ENCODE results near the gene STAG3. TPM values are rescaled to one million over a fixed set of nuclear protein-coding genes. Genes with fewer than 3 reads are reported as not detected.

The STAG3 gene
- total and polyA plus RNA-seq, 2 of the 4 experiments (the other 2 are of a cell fraction) = 0.36 to 0.65 TPM

DNA sequence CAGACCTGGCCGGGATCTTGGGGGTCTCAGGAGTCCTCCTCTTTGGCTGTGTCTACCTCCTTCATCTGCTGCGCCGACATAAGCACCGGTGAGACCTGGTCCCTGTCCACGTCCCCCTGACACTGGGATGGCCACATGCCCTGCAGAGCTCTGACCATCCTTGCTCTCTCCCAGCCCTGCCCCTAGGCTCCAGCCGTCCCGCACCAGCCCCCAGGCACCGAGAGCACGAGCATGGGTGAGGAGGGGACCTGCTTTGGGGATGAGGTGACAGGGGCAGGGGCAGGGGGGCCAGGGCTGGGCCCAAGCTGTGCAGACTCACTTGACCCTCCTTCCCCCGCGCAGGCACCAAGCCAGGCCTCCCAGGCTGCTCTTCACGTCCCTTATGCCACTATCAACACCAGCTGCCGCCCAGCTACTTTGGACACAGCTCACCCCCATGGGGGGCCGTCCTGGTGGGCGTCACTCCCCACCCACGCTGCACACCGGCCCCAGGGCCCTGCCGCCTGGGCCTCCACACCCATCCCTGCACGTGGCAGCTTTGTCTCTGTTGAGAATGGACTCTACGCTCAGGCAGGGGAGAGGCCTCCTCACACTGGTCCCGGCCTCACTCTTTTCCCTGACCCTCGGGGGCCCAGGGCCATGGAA, 43.0 kb downstream of the STAG3 start:
- Histone ChIP-seq H3K9me1 (ENCODE audit: insufficient read depth, low read length) (no peaks in the 10 kb centered on the region), H3K18ac (ENCODE audit: low read depth, low read length) (no peak overlapping the region), H4K20me1 (ENCODE audit: insufficient read depth, low read length) (no peaks in the 10 kb centered on the region), H3K4ac (ENCODE audit: low read depth, low read length) (no peak overlapping the region), H2BK20ac (ENCODE audit: low read depth, low read length) (no peak overlapping the region), H3K23ac (ENCODE audit: low read depth, low read length) (no peak overlapping the region), H3K27ac (ENCODE audit: insufficient read depth, low read length) (no peak overlapping the region), H3K9me3 (ENCODE audit: control insufficient read depth, insufficient read depth, low read length) (no peaks in the 10 kb centered on the region), H4K8ac (ENCODE audit: low read depth in 2 of 2, low read length in 2 of 2) (no peak overlapping the region), H3K27me3 (ENCODE audit: control insufficient read depth, insufficient read depth, low read length) (no peaks in the 10 kb centered on the region), H3K56ac (ENCODE audit: extremely low read depth, insufficient read depth, low read length) (no peak overlapping the region), H2AFZ (replicated peaks; ENCODE audit: low read length, poor library complexity) (no peak overlapping the region), H3K4me1 (ENCODE audit: control insufficient read depth, insufficient read depth, low read length) (no peaks in the 10 kb centered on the region), H3K9ac (ENCODE audit: low read depth, low read length) (no peak overlapping the region), H4K5ac (ENCODE audit: low read depth, low read length) (no peak overlapping the region), H3K79me1 (ENCODE audit: low read depth in 1 of 2, low read length in 2 of 2) (no peaks in the 10 kb centered on the region), H3K36me3 (ENCODE audit: control insufficient read depth, insufficient read depth, low read length) (peaks cover 16% of the 10 kb centered on the region; the same call in 1 of the 2 replicates), H3K4me2 (ENCODE audit: low read depth, low read length) (no peak overlapping the region), H2AK9ac (replicated peaks; ENCODE audit: low read depth, low read length, poor library complexity) (no peak overlapping the region), H3K14ac (replicated peaks; ENCODE audit: low read depth, low read length) (no peak overlapping the region), H2BK120ac (ENCODE audit: low read depth, low read length) (no peak overlapping the region), H2BK15ac (ENCODE audit: low read depth, low read length) (no peak overlapping the region), H3K4me3 (ENCODE audit: insufficient read depth, low read depth, low read length) (no peak overlapping the region), H4K91ac (ENCODE audit: insufficient read depth, low read depth, low read length) (no peak overlapping the region), H2AK5ac (ENCODE audit: low read depth, low read length) (no peak overlapping the region), H2BK5ac (ENCODE audit: low read depth, low read length, poor library complexity, severe bottlenecking) (no peak overlapping the region)
- in situ Hi-C loops (cut with MboI; ENCODE audit: low sequenced_read_pairs) = no loop called here
- POLR2A ChIA-PET (ENCODE audit: unreplicated experiment) = interaction anchor here (0.6 kb wide), 1 partner anchor 67 kb away, joined by 3 read pairs; no protein-coding TSS in a partner anchor
- CTCF ChIA-PET = interaction anchor here (1.2 kb wide), 1 partner anchor 90 kb away, joined by 5 read pairs; no protein-coding TSS in a partner anchor
- WGBS, 2 experiments (ENCODE audit: extremely low coverage in 2 of 2, insufficient read length in 1 of 2) = 76% methylated on average over 9 of the region's 22 CpGs; no CpG with 5 or more reads in 1 of the 2 experiments
- DNase-seq (no peak), ATAC-seq (ENCODE audit: low read depth) (no peak)
- no peak for TF ChIP-seq NFE2L2 (IDR thresholded peaks at IDR 0.05; ENCODE audit: low read depth, low read length)
- no peak for TF ChIP-seq POLR2A (IDR thresholded peaks at IDR 0.05; ENCODE audit: low read depth, low read length)
- no peak for TF ChIP-seq CTCF (conservative IDR thresholded peaks at IDR 0.05; ENCODE audit: low read depth, low read length)
- TF ChIP-seq BHLHE40 (IDR thresholded peaks at IDR 0.05; ENCODE audit: low read depth, low read length) = no peak
- no peak for TF ChIP-seq USF2 (IDR thresholded peaks at IDR 0.05; ENCODE audit: low read depth, low read length)
- TF ChIP-seq MAZ (IDR thresholded peaks at IDR 0.05; ENCODE audit: borderline replicate concordance, low read depth, low read length) = no peak
- no peak for TF ChIP-seq RFX5 (IDR thresholded peaks at IDR 0.05; ENCODE audit: low read depth, low read length)
- TF ChIP-seq MAFK (IDR thresholded peaks at IDR 0.05; ENCODE audit: low read depth, low read length) = no peak
- BruUV-seq (replicated peaks) = no TSS peak
- dilution Hi-C loops (cut with HindIII; ENCODE audit: low sequenced_read_pairs, unreplicated experiment) = no loop called here
- intact Hi-C loops (cut with micrococcal nuclease) = no loop called here

Measured in IMR-90 (cell line).